Activated naive CD4-positive, alpha-beta T cell treated with anti-CD3 and anti-CD28 coated beads, Interleukin-2, amount 50 U/mL, for 72 hours (primary cell): ENCODE data around the gene ZNF607. TPM values are rescaled to one million over a fixed set of nuclear protein-coding genes. Genes with fewer than 3 reads are reported as not detected.
"Not testable (repeated sequence)": the region's sequence is repeated elsewhere in the genome, so short reads cannot be mapped to it uniquely, and the experiment has no call there.

Experiments
- ATAC-seq, 2 donors: fragments of 150-1000 bp; cut with Tn5 transposase; 2 replicates each; pipeline ENCODE4 v1.10.0; 2021; ENCODE audit warnings: mild to moderate bottlenecking in 2 of 2, moderate library complexity in 2 of 2
- DNase-seq, 2 donors: peaks; one replicate each; pipeline ENCODE4 v3.0.0; 2021 to 2022; ENCODE audit warnings: low spot score in 2 of 2
- H3K27ac Mint-ChIP-seq, 2 donors: one replicate each; pipeline ENCODE4 v1.8.0; 2022; ENCODE audit warnings: mild to moderate bottlenecking in 2 of 2, mixed read lengths in 2 of 2
- H3K36me3 Mint-ChIP-seq, 2 donors: one replicate each; pipeline ENCODE4 v1.8.0; 2022; ENCODE audit warnings: mixed read lengths in 2 of 2
- H3K9me3 Mint-ChIP-seq, 2 donors: one replicate each; pipeline ENCODE4 v1.8.0; 2022; ENCODE audit warnings: mixed read lengths in 2 of 2
- total RNA-seq, 2 donors: library from RNA; stranded (reverse); gene quantifications; one replicate each; pipeline ENCODE4 v1.2.3, GENCODE V29; 2022

Gene ZNF607
- total RNA-seq, 2 donors from 2014 or later, result 5.7 to 13.1 TPM

GRCh38 chr19:37657157-37657556, 62.4 kb downstream of the ZNF607 start:
- not testable (repeated sequence) for DNase-seq, ATAC-seq, H3K27ac Mint-ChIP-seq
- peaks cover 39 to 46% of the 10 kb centered on the region in 2 donors for H3K36me3 Mint-ChIP-seq
- H3K9me3 Mint-ChIP-seq, result peaks cover 0 to 27% of the 10 kb centered on the region in 2 donors

- peaks cover 36 to 53% of the 10 kb centered on the region in 2 donors for H3K36me3 Mint-ChIP-seq
- peaks cover 0 to 27% of the 10 kb centered on the region in 2 donors for H3K9me3 Mint-ChIP-seq
- peak; percentile 80 to 89 for DNase-seq
- H3K27ac Mint-ChIP-seq, result peak overlapping the region; percentile 99
- peak; percentile 82 to 85 for ATAC-seq
Measured at GRCh38 chr19:37655689-37656371, 63.7 kb downstream of the ZNF607 start.

- peak; percentile 74 to 78 for ATAC-seq
- Mint-ChIP-seq H3K9me3 (peaks cover 0 to 22% of the 10 kb centered on the region in 2 donors), H3K27ac (peak within 1 kb of the TSS; percentile 99), H3K36me3 (peaks cover 39 to 56% of the 10 kb centered on the region in 2 donors)
- DNase-seq, result peak; percentile 77 to 91
Measured at GRCh38 chr19:37655301-37655688, 64.3 kb downstream of the ZNF607 start, which contains the start of gene ZFP30. Gene ZFP30, minus strand, starts transcription at chr19:37655465. Its CDS starts 7,643 bp downstream, at chr19:37647822.

- ATAC-seq (peak; percentile 20 to 21), DNase-seq (peak; percentile 31 to 60)
- peaks cover 0 to 22% of the 10 kb centered on the region in 2 donors for H3K9me3 Mint-ChIP-seq
- H3K36me3 Mint-ChIP-seq, result peaks cover 43 to 61% of the 10 kb centered on the region in 2 donors
- H3K27ac Mint-ChIP-seq, result peak overlapping the region; percentile 0 to 99
Measured at GRCh38 chr19:37654629-37655300, 64.8 kb downstream of the ZNF607 start.

GRCh38 chr19:37654118-37654517, 65.4 kb downstream of the ZNF607 start:
- DNase-seq (no peak), ATAC-seq (no peak)
- Mint-ChIP-seq H3K9me3 (peaks cover 0 to 18% of the 10 kb centered on the region in 2 donors), H3K27ac (peak overlapping the region; percentile 0 to 99), H3K36me3 (peaks cover 49 to 67% of the 10 kb centered on the region in 2 donors)

Other genes starting within 250 kb of the ZNF607 start
- 1 to 10 TPM; 4.5 to 4.7 TPM for gene ZNF793, start 212.8 kb downstream of the ZNF607 start, total RNA-seq
- 1 to 10 TPM; 2.4 to 5.0 TPM for gene ZNF571, start 125.0 kb downstream of the ZNF607 start, total RNA-seq
- 1 to 10 TPM; 1.0 to 3.0 TPM for gene ZNF540, start 124.9 kb downstream of the ZNF607 start, total RNA-seq
- gene ZFP30, start 64.3 kb downstream of the ZNF607 start, total RNA-seq, result 10 to 100 TPM; 11.6 to 12.4 TPM
- gene ZNF573, start 59.8 kb upstream of the ZNF607 start, total RNA-seq, result 1 to 10 TPM; 8.2 to 8.9 TPM
- not detected for gene WDR87, start 186.8 kb upstream of the ZNF607 start, total RNA-seq
- gene SIPA1L3, start 187.4 kb upstream of the ZNF607 start, total RNA-seq, result 10 to 100 TPM; 10.9 to 20.5 TPM